Astrocyte of the cerebellum (primary cell): ENCODE data around the gene AGT.

Experiments used
- DNase-seq: peaks from one replicate; pipeline ENCODE4 v3.0.0-alpha.2; 2011; ENCODE audit warnings: low read depth
- H3K4me3 ChIP-seq: 2 replicates; pipeline ENCODE4 v1.5.1; 2011; ENCODE audit warnings: mild to moderate bottlenecking, low read depth, low read length, moderate library complexity
- CTCF ChIP-seq: IDR thresholded peaks from 2 replicates; pipeline ENCODE4 v1.5.1; 2012; ENCODE audit warnings: low read length, low read depth, moderate library complexity, mild to moderate bottlenecking; ENCODE audit errors: missing control alignments
- in situ Hi-C: cut with HindIII; loops from 2 replicates; pipeline ENCODE4 v1.10.0; 2017; ENCODE audit warnings: low sequenced_read_pairs

Gene AGT

DNA sequence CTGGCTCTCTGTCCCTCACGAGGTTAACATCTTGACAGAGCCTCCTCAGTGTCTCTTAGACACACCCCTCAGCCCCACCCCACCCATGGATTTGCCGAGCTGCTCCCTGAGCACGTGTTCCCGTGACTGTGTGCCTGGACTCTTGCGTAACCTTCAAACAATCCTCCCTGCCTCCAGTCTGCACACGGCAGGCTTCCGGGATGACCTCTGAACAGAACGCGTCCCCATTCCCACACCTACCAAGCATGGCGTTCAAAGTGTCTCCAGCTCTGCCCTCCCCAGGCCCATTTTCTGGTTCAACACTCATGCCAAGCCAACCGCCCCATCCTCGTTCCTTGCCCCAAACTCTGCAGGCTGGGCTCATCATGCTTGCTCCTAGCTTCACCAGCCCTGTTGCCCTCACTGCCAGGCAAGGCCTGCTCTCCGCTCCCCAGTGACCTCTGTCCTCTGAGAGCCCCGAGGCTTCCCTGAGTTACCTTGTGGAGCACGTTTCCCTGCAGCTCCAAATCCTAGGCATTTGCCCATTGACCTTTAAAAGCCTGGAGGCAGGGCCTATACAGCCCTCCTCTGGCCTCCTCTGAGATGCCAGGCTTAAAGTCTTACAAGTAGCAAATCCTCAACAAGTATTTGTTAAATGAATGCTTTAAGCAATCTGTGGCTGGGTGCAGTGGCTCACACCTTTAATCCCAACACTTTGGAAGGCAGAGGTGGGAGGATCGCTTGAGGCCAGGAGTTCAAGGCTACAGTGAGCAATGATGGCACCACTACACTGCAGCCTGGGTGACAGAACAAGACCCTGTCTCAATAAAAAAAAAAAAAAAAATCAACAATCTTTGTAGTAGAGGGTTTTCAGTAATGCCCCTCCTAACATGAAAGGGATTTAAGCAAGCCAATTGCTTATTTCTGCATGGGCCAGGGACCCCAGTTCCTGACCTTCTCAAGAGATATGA is 5.0 kb downstream of the AGT start:
- no peak for DNase-seq
- H3K4me3 ChIP-seq, result no peak overlapping the region
- in situ Hi-C loops, result no loop called here
- no peak for TF ChIP-seq CTCF

DNA sequence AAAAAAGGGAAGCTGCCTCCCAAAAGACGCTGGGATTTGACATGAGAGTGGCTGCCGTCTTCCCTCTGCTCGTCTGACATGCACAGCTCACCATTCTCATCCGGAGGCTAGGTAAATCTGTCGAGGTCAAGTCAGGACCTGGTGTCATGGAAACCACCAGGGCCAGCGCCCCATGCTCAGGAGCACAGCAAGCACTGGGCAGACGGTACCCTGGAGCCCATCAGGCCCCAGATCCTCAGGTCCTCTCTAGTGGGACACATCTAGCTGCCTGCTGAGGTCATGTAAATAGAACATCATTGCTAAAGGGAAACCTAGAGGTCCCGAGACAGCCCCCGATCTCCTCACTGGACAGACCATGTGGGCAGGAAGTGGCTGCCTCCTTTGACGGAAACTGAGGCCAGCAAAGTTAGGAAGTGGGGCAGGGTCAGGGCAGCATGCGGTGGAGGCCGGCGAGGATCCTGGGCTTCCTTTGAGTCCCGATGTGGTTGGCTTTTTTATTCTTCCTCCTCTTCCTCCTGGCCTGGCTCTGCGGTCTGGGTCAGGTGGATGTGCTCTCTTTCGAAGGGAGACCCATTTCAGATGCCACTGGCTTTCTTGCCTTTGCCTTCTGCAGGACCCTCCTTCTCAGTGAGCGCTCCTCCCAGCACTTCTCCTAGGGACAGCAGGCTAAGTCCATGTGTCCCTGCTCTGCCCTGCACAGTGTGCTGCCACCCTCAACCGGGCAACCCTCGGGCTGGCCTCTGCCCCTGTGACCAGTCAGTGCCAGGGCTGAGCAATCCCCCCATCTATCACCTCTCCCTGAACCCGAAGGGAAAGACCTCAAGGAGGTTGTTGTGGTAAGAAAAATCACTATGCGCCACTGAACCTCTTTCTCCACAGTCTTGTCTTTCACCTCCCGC is 5.9 kb downstream of the AGT start:
- no peak for TF ChIP-seq CTCF
- in situ Hi-C loops, result no loop called here
- H3K4me3 ChIP-seq, result no peak overlapping the region

DNA sequence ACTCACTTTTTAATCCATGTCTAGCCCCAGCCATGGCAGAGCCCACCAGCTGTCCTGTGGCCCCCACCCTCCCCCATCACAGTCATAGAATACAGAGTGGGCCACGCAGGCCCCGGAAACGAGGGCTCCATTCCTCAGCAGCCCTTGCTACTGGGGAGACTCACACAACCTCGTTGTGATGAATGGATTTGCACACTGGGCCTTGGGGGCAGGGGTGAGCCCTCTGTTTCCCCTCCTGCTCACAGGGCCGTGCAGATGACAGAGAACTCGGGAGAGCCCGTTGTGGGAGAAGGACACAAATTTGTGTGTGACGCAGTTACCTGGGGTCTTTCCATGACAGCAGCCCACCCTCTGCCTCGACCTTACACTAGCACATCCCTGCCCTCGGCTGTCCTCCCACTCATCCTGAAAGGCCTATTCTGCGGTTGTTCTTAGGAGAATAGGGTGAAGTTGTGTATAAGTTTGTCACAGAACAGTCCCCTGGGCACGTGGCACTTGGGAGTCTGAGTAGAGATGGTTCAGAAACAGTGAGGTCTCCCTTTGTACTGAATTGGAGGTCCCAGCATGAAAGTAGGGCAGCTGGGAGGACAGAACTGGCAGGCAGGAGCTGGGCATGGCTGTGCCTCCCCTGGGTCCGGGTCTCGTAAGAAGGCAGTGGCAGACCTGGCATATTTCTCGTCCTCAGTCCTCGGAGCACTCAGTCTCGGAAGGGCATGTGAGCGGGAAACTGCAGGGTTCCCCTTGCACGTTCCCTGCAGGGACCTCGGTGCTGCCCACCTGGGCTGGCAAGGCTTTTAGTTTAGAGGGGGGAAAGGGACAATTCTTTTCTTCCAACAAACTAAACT is 6.8 kb downstream of the AGT start:
- TF ChIP-seq CTCF, result no peak
- H3K4me3 ChIP-seq, result no peak overlapping the region
- no peak for DNase-seq
- in situ Hi-C loops, result no loop called here

More for the DNA sequence above, 5.9 kb downstream of the AGT start:
- no peak for DNase-seq

- in situ Hi-C loops, result no loop called here
- TF ChIP-seq CTCF, result no peak
- no peak overlapping the region for H3K4me3 ChIP-seq
- no peak for DNase-seq
These were observed 7.8 kb downstream of the AGT start for GRCh38 chr1:230706020-230706699.

DNA sequence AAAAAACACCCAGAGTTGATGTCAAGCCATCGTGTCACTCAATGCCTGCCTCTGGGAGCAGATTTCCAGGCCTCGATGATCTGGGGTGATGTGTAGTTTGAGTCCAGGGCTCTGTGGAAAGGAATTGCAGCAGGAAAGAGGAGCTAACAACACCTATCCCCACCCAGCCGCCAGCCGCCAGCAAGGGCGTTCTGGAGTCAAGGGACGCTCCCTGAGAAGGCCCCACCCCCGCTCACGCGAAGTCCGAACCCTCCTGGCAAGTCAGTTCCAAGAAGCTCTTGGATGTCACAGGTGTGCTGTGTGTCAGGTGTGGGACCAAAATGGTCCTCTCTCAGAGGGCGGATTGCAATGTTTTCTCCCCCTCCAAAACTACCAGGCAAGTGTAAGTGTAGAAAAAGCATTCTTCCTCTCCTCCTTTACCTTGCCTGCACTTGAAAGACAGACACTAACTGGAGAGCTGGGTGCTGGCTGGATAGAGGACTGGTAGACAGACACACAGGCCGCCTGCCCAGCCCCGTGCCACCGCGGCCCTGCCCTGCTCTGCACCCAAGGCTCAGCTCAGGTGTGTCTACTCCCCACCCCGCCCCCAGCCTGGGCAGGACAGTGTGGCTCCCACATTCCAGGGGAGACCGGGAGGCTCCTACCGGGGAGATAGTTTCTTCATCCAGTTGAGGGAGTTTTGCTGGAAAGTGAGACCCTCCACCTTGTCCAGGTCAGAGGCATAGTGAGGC is 8.5 kb downstream of the AGT start:
- in situ Hi-C loops, result no loop called here
- TF ChIP-seq CTCF, result no peak

More for the DNA sequence above, 8.5 kb downstream of the AGT start:
- no peak overlapping the region for H3K4me3 ChIP-seq
- no peak for DNase-seq
